SK-N-SH treated with all-trans-retinoic acid at 6 μM for 48 hours (cell line): ENCODE measurements around the gene SKI.

Source experiments
- ATAC-seq: fragments of 200-7000 bp; cut with Tn5 transposase; 3 replicates; pipeline ENCODE4 v1.9.1; 2020; ENCODE audit warnings: mild to moderate bottlenecking, moderate library complexity
- ARNTL ChIP-seq: fragments of 450-650 bp; formaldehyde crosslinking; IDR thresholded peaks from 2 replicates; pipeline ENCODE4 v1.5.0; 2020; ENCODE audit warnings: low read depth, mild to moderate bottlenecking, moderate library complexity, borderline replicate concordance
- BACH2 ChIP-seq: fragments of 250-450 bp; sonication (Bioruptor Pico); IDR thresholded peaks from 2 replicates; pipeline ENCODE4 v1.9.0; 2021; ENCODE audit warnings: mild to moderate bottlenecking, borderline replicate concordance
- CREB5 ChIP-seq: fragments of 250-450 bp; sonication (Bioruptor Pico); IDR thresholded peaks from 2 replicates; pipeline ENCODE4 v1.5.1; 2020; ENCODE audit warnings: low read depth, mild to moderate bottlenecking, moderate library complexity
- CSRNP3 ChIP-seq: fragments of 250-450 bp; sonication (Bioruptor Pico); IDR thresholded peaks from 2 replicates; pipeline ENCODE4 v1.5.1; 2021; ENCODE audit warnings: mild to moderate bottlenecking, moderate library complexity
- ESRRG ChIP-seq: fragments of 250-450 bp; sonication (Bioruptor Pico); IDR thresholded peaks from 2 replicates; pipeline ENCODE4 v1.6.1; 2021; ENCODE audit warnings: mild to moderate bottlenecking
- PATZ1 ChIP-seq: fragments of 250-450 bp; sonication (Bioruptor Pico); IDR thresholded peaks from 2 replicates; pipeline ENCODE4 v1.8.0; 2020; ENCODE audit warnings: mild to moderate bottlenecking, moderate library complexity, borderline replicate concordance
- RARB ChIP-seq: fragments of 250-450 bp; sonication (Bioruptor Pico); IDR thresholded peaks from 2 replicates; pipeline ENCODE4 v1.8.0; 2021; ENCODE audit warnings: mild to moderate bottlenecking, moderate library complexity
- SNAI2 ChIP-seq: fragments of 250-450 bp; sonication (Bioruptor Pico); IDR thresholded peaks from 2 replicates; pipeline ENCODE4 v1.5.0; 2020; ENCODE audit warnings: mild to moderate bottlenecking, moderate library complexity
- TCF4 ChIP-seq: fragments of 250-450 bp; sonication (Bioruptor Pico); IDR thresholded peaks from 2 replicates; pipeline ENCODE4 v1.8.0; 2021; ENCODE audit warnings: mild to moderate bottlenecking, moderate library complexity, borderline replicate concordance
- TOX ChIP-seq: fragments of 250-450 bp; sonication (Bioruptor Pico); IDR thresholded peaks from 2 replicates; pipeline ENCODE4 v1.8.0; 2021; ENCODE audit warnings: mild to moderate bottlenecking, moderate library complexity, borderline replicate concordance
- ZC3H10 ChIP-seq: fragments of 250-450 bp; sonication (Bioruptor Pico); IDR thresholded peaks from 2 replicates; pipeline ENCODE4 v1.5.1; 2021; ENCODE audit warnings: mild to moderate bottlenecking, moderate library complexity
- ZNF565 ChIP-seq: fragments of 450-650 bp; formaldehyde crosslinking; conservative IDR thresholded peaks from 2 replicates; pipeline ENCODE4 v1.5.0; 2020; ENCODE audit warnings: low read depth, mild to moderate bottlenecking, moderate library complexity
- ZNF70 ChIP-seq: fragments of 450-650 bp; formaldehyde crosslinking; IDR thresholded peaks from 2 replicates; pipeline ENCODE4 v1.5.0; 2020; ENCODE audit warnings: mild to moderate bottlenecking, moderate library complexity
- ZNF8 ChIP-seq: fragments of 450-650 bp; formaldehyde crosslinking; IDR thresholded peaks from 2 replicates; pipeline ENCODE4 v1.5.0; 2020; ENCODE audit warnings: mild to moderate bottlenecking, moderate library complexity
- TF ChIP-seq, protein P1 (sequence below): fragments of 250-450 bp; sonication (Bioruptor Pico); IDR thresholded peaks from 2 replicates; pipeline ENCODE4 v1.5.0; 2020; ENCODE audit warnings: mild to moderate bottlenecking, moderate library complexity
- TF ChIP-seq, protein P2 (sequence below): fragments of 250-450 bp; sonication (Bioruptor Pico); IDR thresholded peaks from 2 replicates; pipeline ENCODE4 v1.8.0; 2021; ENCODE audit warnings: low read depth, mild to moderate bottlenecking, moderate library complexity, borderline replicate concordance

SKI gene

GRCh38 chr1:2284932-2285331 is 56.8 kb downstream of the SKI start (continued):
- TF ChIP-seq CREB5 (CRISPR knock-in tag) (no peak), BACH2 (CRISPR knock-in tag) (no peak), TCF4 (CRISPR knock-in tag) (no peak), SNAI2 (CRISPR knock-in tag) (no peak), ZNF8 (CRISPR knock-in tag) (no peak), RARB (CRISPR knock-in tag) (no peak), ESRRG (no peak)
- TF ChIP-seq, protein P1, sequence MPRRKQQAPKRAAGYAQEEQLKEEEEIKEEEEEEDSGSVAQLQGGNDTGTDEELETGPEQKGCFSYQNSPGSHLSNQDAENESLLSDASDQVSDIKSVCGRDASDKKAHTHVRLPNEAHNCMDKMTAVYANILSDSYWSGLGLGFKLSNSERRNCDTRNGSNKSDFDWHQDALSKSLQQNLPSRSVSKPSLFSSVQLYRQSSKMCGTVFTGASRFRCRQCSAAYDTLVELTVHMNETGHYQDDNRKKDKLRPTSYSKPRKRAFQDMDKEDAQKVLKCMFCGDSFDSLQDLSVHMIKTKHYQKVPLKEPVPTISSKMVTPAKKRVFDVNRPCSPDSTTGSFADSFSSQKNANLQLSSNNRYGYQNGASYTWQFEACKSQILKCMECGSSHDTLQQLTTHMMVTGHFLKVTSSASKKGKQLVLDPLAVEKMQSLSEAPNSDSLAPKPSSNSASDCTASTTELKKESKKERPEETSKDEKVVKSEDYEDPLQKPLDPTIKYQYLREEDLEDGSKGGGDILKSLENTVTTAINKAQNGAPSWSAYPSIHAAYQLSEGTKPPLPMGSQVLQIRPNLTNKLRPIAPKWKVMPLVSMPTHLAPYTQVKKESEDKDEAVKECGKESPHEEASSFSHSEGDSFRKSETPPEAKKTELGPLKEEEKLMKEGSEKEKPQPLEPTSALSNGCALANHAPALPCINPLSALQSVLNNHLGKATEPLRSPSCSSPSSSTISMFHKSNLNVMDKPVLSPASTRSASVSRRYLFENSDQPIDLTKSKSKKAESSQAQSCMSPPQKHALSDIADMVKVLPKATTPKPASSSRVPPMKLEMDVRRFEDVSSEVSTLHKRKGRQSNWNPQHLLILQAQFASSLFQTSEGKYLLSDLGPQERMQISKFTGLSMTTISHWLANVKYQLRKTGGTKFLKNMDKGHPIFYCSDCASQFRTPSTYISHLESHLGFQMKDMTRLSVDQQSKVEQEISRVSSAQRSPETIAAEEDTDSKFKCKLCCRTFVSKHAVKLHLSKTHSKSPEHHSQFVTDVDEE (CRISPR knock-in tag), result no peak
- TF ChIP-seq, protein P2, sequence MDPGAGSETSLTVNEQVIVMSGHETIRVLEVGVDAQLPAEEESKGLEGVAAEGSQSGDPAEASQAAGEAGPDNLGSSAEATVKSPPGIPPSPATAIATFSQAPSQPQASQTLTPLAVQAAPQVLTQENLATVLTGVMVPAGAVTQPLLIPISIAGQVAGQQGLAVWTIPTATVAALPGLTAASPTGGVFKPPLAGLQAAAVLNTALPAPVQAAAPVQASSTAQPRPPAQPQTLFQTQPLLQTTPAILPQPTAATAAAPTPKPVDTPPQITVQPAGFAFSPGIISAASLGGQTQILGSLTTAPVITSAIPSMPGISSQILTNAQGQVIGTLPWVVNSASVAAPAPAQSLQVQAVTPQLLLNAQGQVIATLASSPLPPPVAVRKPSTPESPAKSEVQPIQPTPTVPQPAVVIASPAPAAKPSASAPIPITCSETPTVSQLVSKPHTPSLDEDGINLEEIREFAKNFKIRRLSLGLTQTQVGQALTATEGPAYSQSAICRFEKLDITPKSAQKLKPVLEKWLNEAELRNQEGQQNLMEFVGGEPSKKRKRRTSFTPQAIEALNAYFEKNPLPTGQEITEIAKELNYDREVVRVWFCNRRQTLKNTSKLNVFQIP (CRISPR knock-in tag), result no peak

GRCh38 chr1:2286923-2287322 is 58.8 kb downstream of the SKI start:
- no peak for TF ChIP-seq TOX (CRISPR knock-in tag)
- TF ChIP-seq CREB5 (CRISPR knock-in tag), result no peak
- TF ChIP-seq ZC3H10 (CRISPR knock-in tag), result no peak
- no peak for TF ChIP-seq ARNTL (CRISPR knock-in tag)
- no peak for TF ChIP-seq CSRNP3
- no peak for TF ChIP-seq ZNF70 (CRISPR knock-in tag)
- TF ChIP-seq PATZ1 (CRISPR knock-in tag), result no peak
- TF ChIP-seq, protein P1 (CRISPR knock-in tag), result no peak
- ATAC-seq, result no peak

DNA sequence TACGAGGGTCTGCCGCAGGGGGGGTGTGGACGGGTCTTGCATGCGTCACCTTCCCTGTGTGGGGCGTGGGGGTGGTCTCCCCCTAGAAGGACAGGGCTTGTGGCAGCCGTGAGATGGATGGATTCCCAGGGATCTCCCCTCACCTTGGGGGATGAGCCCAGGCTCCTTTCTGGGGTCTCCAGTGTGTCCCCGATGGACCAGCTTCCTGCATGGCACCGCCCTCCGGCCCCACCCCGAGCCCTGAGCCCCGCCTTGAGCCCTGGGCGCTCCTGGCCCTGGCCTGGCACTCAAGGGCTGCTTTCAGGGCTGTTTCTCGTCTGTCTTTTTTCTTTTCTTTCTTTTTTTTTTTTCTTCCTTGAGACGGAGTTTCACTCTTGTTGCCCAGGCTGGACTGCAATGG is 59.5 kb downstream of the SKI start:
- ATAC-seq, result no peak
- no peak for TF ChIP-seq ZC3H10 (CRISPR knock-in tag)
- TF ChIP-seq ZNF70 (CRISPR knock-in tag), result no peak
- TF ChIP-seq ZNF565 (CRISPR knock-in tag), result no peak
